ENCODE measurements around the gene PRICKLE4. TPM values are rescaled to one million over a fixed set of nuclear protein-coding genes. Genes with fewer than 3 reads are reported as not detected.
"Not testable (repeated sequence)": the region's sequence is repeated elsewhere in the genome, so short reads cannot be mapped to it uniquely, and the experiment has no call there.

PRICKLE4 gene
- total RNA-seq, 1 experiment from 2014 or later, result 0.70 TPM

DNA sequence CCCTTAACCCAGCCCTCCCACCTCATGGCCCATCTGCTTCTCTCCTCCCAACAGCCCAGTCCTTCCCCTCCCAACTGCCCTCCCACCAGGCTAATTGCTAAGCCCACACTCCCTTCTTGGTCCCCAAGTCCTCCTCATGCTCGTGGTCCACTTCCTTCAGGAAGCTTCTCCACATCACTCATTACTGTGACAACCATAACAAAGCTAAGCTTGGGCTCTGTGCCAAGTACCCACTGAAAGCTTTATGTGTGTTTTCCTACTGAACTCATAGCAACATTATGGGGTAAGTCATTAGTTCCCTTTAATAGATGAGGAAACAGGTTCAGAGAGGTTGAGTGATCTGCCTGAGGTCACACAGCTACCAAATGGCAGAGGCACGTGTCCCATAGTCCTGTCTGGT lies 17.1 kb upstream of the PRICKLE4 start:
- Histone ChIP-seq H3K27me3 (ENCODE audit: insufficient read depth, low read length) (no peaks in the 10 kb centered on the region), H3K14ac (ENCODE audit: insufficient read depth, low read length) (no peak overlapping the region), H3K4ac (ENCODE audit: low read depth, low read length) (no peak overlapping the region), H2AK5ac (ENCODE audit: insufficient read length, low read length) (no peak overlapping the region), H2AFZ (ENCODE audit: low read length) (no peak overlapping the region), H3K23me2 (ENCODE audit: insufficient read length, low read depth, low read length, poor library complexity, severe bottlenecking) (no peaks in the 10 kb centered on the region), H4K91ac (ENCODE audit: insufficient read length, low read depth, low read length) (no peak overlapping the region), H3K79me2 (ENCODE audit: insufficient read depth, low read length) (no peaks in the 10 kb centered on the region), H3K4me1 (ENCODE audit: insufficient read depth, low read length) (no peaks in the 10 kb centered on the region), H4K8ac (replicated peaks; ENCODE audit: insufficient read length, low read depth, low read length) (no peak overlapping the region), H2BK5ac (ENCODE audit: insufficient read length, low read length) (no peak overlapping the region), H4K5ac (ENCODE audit: insufficient read length, low read depth, low read length) (no peak overlapping the region), H3K9me3 (ENCODE audit: control insufficient read depth, low read depth, low read length) (no peaks in the 10 kb centered on the region), H3K9ac (ENCODE audit: extremely low read depth, insufficient read length, low read length) (no peak overlapping the region), H3T11ph (ENCODE audit: low read length) (no peak overlapping the region), H3K56ac (ENCODE audit: insufficient read length, low read depth, low read length) (no peak overlapping the region), H2BK20ac (ENCODE audit: low read depth, low read length, poor library complexity, severe bottlenecking) (no peak overlapping the region), H2BK120ac (ENCODE audit: low read depth, low read length, poor library complexity, severe bottlenecking) (no peak overlapping the region), H3K23ac (ENCODE audit: insufficient read length, low read depth, low read length) (no peak overlapping the region), H3K4me2 (ENCODE audit: insufficient read depth, insufficient read length, low read length) (no peak overlapping the region), H2BK12ac (ENCODE audit: insufficient read length, low read depth, low read length) (no peak overlapping the region), H3K18ac (ENCODE audit: insufficient read length, low read depth, low read length) (no peak overlapping the region), H4K20me1 (ENCODE audit: control insufficient read depth, insufficient read depth, insufficient read length) (no peaks in the 10 kb centered on the region), H2BK15ac (ENCODE audit: low read depth, low read length) (no peak overlapping the region), H3K79me1 (ENCODE audit: insufficient read depth, low read depth, low read length, poor library complexity, severe bottlenecking) (no peaks in the 10 kb centered on the region), H3K27ac (ENCODE audit: insufficient read length, low read depth, low read length) (no peak overlapping the region)
- Mint-ChIP-seq H3K27me3 (ENCODE audit: low read depth) (peaks cover 12% of the 10 kb centered on the region; the same call in 1 of the 2 replicates), H3K4me3 (no peak overlapping the region), H3K36me3 (ENCODE audit: insufficient read depth in 1 of 3, low read depth in 3 of 3) (no peaks in the 10 kb centered on the region; a peak in 1 of 7 replicates), H3K9me3 (no peaks in the 10 kb centered on the region; a peak in 1 of 5 replicates), H3K4me1 (peaks cover 0 to 16% of the 10 kb centered on the region in 2 experiments; a peak in 2 of 4 replicates), H3K27ac (no peak overlapping the region)
- whole genome bisulfite sequencing (ENCODE audit: extremely low coverage, insufficient read length, low lambda C conversion rate), result no CpG with 5 or more reads among the region's 2 CpGs
- no peak for TF ChIP-seq CTCF (conservative IDR thresholded peaks at IDR 0.05)
- no peak for DNase-seq

GRCh38 chr6:41766043-41766664 lies 14.4 kb upstream of the PRICKLE4 start:
- H3T11ph ChIP-seq (ENCODE audit: low read length); H2BK5ac ChIP-seq (ENCODE audit: insufficient read length, low read length); H3K23me2 ChIP-seq (ENCODE audit: insufficient read length, low read depth, low read length, poor library complexity, severe bottlenecking); H3K79me2 ChIP-seq (ENCODE audit: insufficient read depth, low read length); H4K20me1 ChIP-seq (ENCODE audit: control insufficient read depth, insufficient read depth, insufficient read length); H2BK12ac ChIP-seq (ENCODE audit: insufficient read length, low read depth, low read length); DNase-seq; H2BK15ac ChIP-seq (ENCODE audit: low read depth, low read length); H3K9me3 ChIP-seq (ENCODE audit: control insufficient read depth, low read depth, low read length); H2AFZ ChIP-seq (ENCODE audit: low read length); H3K9me3 Mint-ChIP-seq; H2BK120ac ChIP-seq (ENCODE audit: low read depth, low read length, poor library complexity, severe bottlenecking); H3K23ac ChIP-seq (ENCODE audit: insufficient read length, low read depth, low read length); H3K36me3 Mint-ChIP-seq (ENCODE audit: insufficient read depth in 1 of 3, low read depth in 3 of 3); H3K4me2 ChIP-seq (ENCODE audit: insufficient read depth, insufficient read length, low read length); H2BK20ac ChIP-seq (ENCODE audit: low read depth, low read length, poor library complexity, severe bottlenecking); H3K27ac Mint-ChIP-seq; H3K4me1 ChIP-seq (ENCODE audit: insufficient read depth, low read length); H3K18ac ChIP-seq (ENCODE audit: insufficient read length, low read depth, low read length); H3K79me1 ChIP-seq (ENCODE audit: insufficient read depth, low read depth, low read length, poor library complexity, severe bottlenecking); H3K27me3 ChIP-seq (ENCODE audit: insufficient read depth, low read length); H4K8ac ChIP-seq (replicated peaks; ENCODE audit: insufficient read length, low read depth, low read length); H3K9ac ChIP-seq (ENCODE audit: extremely low read depth, insufficient read length, low read length); H3K4me3 Mint-ChIP-seq; H4K91ac ChIP-seq (ENCODE audit: insufficient read length, low read depth, low read length); H3K14ac ChIP-seq (ENCODE audit: insufficient read depth, low read length); H3K27me3 Mint-ChIP-seq (ENCODE audit: low read depth); H3K27ac ChIP-seq (ENCODE audit: insufficient read length, low read depth, low read length); H4K5ac ChIP-seq (ENCODE audit: insufficient read length, low read depth, low read length); H2AK5ac ChIP-seq (ENCODE audit: insufficient read length, low read length); H3K4ac ChIP-seq (ENCODE audit: low read depth, low read length); H3K56ac ChIP-seq (ENCODE audit: insufficient read length, low read depth, low read length): not testable (repeated sequence)
- H3K4me1 Mint-ChIP-seq, result peaks cover 5 to 19% of the 10 kb centered on the region in 2 experiments; a peak in 3 of 4 replicates
- WGBS (ENCODE audit: extremely low coverage, insufficient read length, low lambda C conversion rate), result no CpG with 5 or more reads among the region's 4 CpGs
